Breast epithelium (tissue), 4 donors: Measurements from ENCODE around the gene GPR62. TPM values are rescaled to one million over a fixed set of nuclear protein-coding genes. Genes with fewer than 3 reads are reported as not detected.

Source experiments
- DNase-seq, 2 donors: peaks; one replicate each; pipeline ENCODE4 v3.0.0-alpha.2; 2019; ENCODE audit warnings: low spot score in 2 of 2
- H3K27ac ChIP-seq, 2 donors: fragments of 200-600 bp; sonication (generic) in 1 of 2; one replicate each; pipeline ENCODE4 v1.5.1; 2016 to 2019; ENCODE audit warnings: mild to moderate bottlenecking in 1 of 2
- H3K27me3 ChIP-seq, 2 donors: fragments of 200-600 bp; sonication (generic) in 1 of 2; one replicate each; pipeline versions ENCODE4 v1.5.1 to v1.6.0; 2017 to 2019; ENCODE audit warnings: control low read depth in 1 of 2, mild to moderate bottlenecking in 1 of 2
- H3K36me3 ChIP-seq: fragments of 200-600 bp; one replicate; pipeline ENCODE4 v1.5.1; 2019
- H3K4me1 ChIP-seq, 2 donors: fragments of 200-600 bp; sonication (generic); one replicate each; pipeline ENCODE4 v1.5.1; 2016 to 2019; ENCODE audit warnings: control low read depth in 1 of 2
- H3K4me3 ChIP-seq, 3 donors: fragments of 200-600 bp; sonication (generic); 1 replicate in 2 of 3; 2 replicates in 1 of 3; pipeline ENCODE4 v1.5.1; 2016 to 2019; ENCODE audit warnings: mild to moderate bottlenecking in 3 of 3, moderate library complexity in 2 of 3
- H3K9me3 ChIP-seq, 2 donors: fragments of 200-600 bp; sonication (generic) in 1 of 2; one replicate each; pipeline ENCODE4 v1.5.1; 2016 to 2019; ENCODE audit warnings: control low read depth in 1 of 2
- CTCF ChIP-seq, 3 donors: fragments of 450-650 bp; IDR thresholded peaks; one replicate each; pipeline ENCODE4 v1.5.1; 2016 to 2017; ENCODE audit warnings: antibody characterized with exemption in 3 of 3, mild to moderate bottlenecking in 3 of 3, moderate library complexity in 3 of 3
- POLR2A ChIP-seq: fragments of 450-650 bp; IDR thresholded peaks from one replicate; pipeline ENCODE4 v1.6.1; 2016; ENCODE audit warnings: antibody characterized with exemption, mild to moderate bottlenecking, moderate library complexity
- POLR2AphosphoS5 ChIP-seq, 3 donors: sonication (generic); formaldehyde crosslinking; IDR thresholded peaks; one replicate each; pipeline ENCODE4 v1.6.1; 2017; ENCODE audit warnings: antibody characterized with exemption in 3 of 3
- intact Hi-C: fragments of 100-400 bp; cut with DNase I; formaldehyde crosslinking; loops from one replicate; pipeline ENCODE4 v1.15.1; 2023; ENCODE audit warnings: low total_unique reads
- total RNA-seq, 3 donors: library from RNA; depleted of rRNA; stranded (reverse); fragments of >200 nt; gene quantifications; one replicate each; pipeline ENCODE4 v1.1.0, GENCODE V29; 2016

Gene GPR62
- total RNA-seq, 3 donors from 2014 or later: 0.16 TPM; not detected in 2

GRCh38 chr3:51984269-51984647 is 29.1 kb downstream of the GPR62 start:
- no peaks in the 10 kb centered on the region for H3K9me3 ChIP-seq
- H3K4me3 ChIP-seq: peak overlapping the region in 1 of 3 donors; percentile 74
- H3K4me1 ChIP-seq: peaks cover 4 to 17% of the 10 kb centered on the region in 2 donors
- intact Hi-C loops: no loop called here
- H3K27ac ChIP-seq: peak overlapping the region; percentile 95 to 97
- no peaks in the 10 kb centered on the region for H3K36me3 ChIP-seq
- TF ChIP-seq POLR2A: no peak
- no peak for TF ChIP-seq CTCF (IDR thresholded peaks at IDR 0.05)
- TF ChIP-seq POLR2AphosphoS5 (IDR thresholded peaks at IDR 0.05): no peak
- DNase-seq: no peak
- no peaks in the 10 kb centered on the region for H3K27me3 ChIP-seq

GRCh38 chr3:51985063-51985462 is 29.9 kb downstream of the GPR62 start:
- no peak for DNase-seq
- H3K9me3 ChIP-seq: no peaks in the 10 kb centered on the region
- TF ChIP-seq POLR2A: no peak
- TF ChIP-seq CTCF (IDR thresholded peaks at IDR 0.05): no peak
- no peak for TF ChIP-seq POLR2AphosphoS5 (IDR thresholded peaks at IDR 0.05)
- H3K36me3 ChIP-seq: no peaks in the 10 kb centered on the region
- H3K27ac ChIP-seq: peak overlapping the region in 1 of 2 donors; percentile 32
- peaks cover 4 to 17% of the 10 kb centered on the region in 2 donors for H3K4me1 ChIP-seq
- intact Hi-C loops: no loop called here
- H3K27me3 ChIP-seq: no peaks in the 10 kb centered on the region
- H3K4me3 ChIP-seq: no peak overlapping the region

DNA sequence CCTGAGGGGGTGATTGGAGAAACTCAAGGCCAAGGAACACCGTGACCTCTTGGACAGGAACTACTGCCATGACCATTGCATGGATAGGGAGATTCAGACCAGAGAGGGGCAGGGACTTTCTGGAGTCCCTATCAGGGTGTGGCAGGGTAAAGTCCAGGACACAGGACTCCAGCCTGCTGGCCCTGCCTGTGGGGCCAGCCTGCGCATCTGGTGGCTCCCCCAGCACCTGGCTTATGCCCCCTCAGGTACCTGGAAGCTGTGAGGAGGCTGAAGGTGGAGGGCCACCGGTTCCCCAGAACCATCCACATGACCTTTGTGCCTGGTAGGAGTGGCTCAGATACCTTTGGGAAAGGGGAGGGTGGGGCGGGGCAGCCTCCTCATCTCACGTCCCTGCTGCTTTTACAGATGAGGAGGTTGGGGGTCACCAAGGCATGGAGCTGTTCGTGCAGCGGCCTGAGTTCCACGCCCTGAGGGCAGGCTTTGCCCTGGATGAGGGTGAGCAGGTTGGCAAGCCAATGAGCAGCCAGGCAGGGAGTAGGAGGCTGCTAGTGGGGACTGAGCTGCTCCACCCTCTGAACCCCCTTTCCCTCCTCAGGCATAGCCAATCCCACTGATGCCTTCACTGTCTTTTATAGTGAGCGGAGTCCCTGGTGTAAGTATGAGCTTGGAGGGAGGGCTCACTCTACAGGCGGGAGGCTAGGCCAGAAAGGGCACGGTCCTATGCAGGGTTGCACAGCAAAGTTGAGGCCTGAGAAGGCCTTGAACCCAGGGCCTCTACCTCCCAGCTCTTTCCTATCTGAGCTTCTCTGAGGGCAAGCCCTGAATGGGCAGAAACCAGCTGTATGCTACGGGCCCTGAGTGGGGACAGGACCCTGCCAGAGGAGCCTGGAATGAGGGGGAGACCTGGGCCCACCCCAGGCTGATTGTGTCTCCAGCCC is 31.1 kb downstream of the GPR62 start:
- H3K4me1 ChIP-seq: peaks cover 4 to 17% of the 10 kb centered on the region in 2 donors
- intact Hi-C loops: no loop called here

DNA sequence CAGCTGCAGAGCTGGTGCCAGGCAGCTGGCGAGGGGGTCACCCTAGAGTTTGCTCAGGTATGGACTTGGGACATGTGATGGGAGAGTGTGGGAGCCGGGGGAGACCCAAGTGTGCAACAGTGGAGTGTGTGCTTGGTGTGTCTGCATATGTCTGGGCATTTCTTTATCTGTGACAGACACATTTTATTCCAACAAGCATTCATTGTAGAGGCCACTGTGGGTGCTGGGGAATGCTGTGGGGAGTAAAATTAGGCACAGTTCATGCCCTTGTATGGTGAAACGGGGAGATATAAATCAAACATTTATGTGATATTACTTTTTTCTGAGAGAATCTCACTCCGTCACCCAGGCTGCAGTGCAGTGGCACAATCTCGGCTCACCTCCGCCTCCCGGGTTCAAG is 32.4 kb downstream of the GPR62 start:
- H3K27ac ChIP-seq: no peak overlapping the region
- no peak overlapping the region for H3K4me3 ChIP-seq
- H3K9me3 ChIP-seq: no peaks in the 10 kb centered on the region
- intact Hi-C loops: no loop called here
- DNase-seq: no peak
- H3K27me3 ChIP-seq: no peaks in the 10 kb centered on the region
- peaks cover 4 to 10% of the 10 kb centered on the region in 2 donors for H3K4me1 ChIP-seq
- H3K36me3 ChIP-seq: no peaks in the 10 kb centered on the region
- no peak for TF ChIP-seq POLR2A
- TF ChIP-seq POLR2AphosphoS5 (IDR thresholded peaks at IDR 0.05): no peak
- TF ChIP-seq CTCF (IDR thresholded peaks at IDR 0.05): no peak

More for the DNA sequence above, 31.1 kb downstream of the GPR62 start:
- Histone ChIP-seq H3K9me3 (no peaks in the 10 kb centered on the region), H3K27me3 (no peaks in the 10 kb centered on the region), H3K4me3 (no peak overlapping the region), H3K36me3 (no peaks in the 10 kb centered on the region), H3K27ac (no peak overlapping the region)
- TF ChIP-seq CTCF (IDR thresholded peaks at IDR 0.05) (no peak), POLR2A (no peak), POLR2AphosphoS5 (IDR thresholded peaks at IDR 0.05) (no peak)
- no peak for DNase-seq
